HS-27A (cell line): ENCODE results near the gene POPDC3.
"Not testable (repeated sequence)": the region's sequence is repeated elsewhere in the genome, so short reads cannot be mapped to it uniquely, and the experiment has no call there.

ENCODE experiments used
- DNase-seq: peaks from one replicate; pipeline ENCODE4 v3.0.0-alpha.2; 2012; ENCODE audit warnings: low read depth, missing footprints

The POPDC3 gene

GRCh38 chr6:105194591-105194990 is 14.8 kb upstream of the POPDC3 start:
- DNase-seq: no peak

GRCh38 chr6:105194106-105194505 is 14.3 kb upstream of the POPDC3 start:
- no peak for DNase-seq

DNA sequence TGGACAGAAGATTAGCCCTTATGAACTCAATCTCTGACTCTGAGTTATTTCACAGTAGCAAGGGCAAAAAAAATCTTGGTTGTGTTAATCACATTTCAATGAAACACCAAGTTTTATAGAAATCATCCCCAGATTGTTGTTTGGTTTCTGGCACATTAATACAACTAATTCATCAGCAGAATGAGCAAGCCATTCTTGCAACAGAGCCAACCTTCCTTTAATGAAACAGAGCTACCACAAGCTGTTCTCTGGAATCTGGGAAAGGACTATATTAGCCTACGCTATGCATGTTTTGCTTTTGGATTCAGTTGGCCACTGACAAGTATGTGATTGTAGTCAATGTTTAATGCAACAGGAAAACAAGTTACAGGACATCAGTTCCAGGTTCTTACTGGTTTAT is 13.8 kb upstream of the POPDC3 start:
- DNase-seq: no peak

DNA sequence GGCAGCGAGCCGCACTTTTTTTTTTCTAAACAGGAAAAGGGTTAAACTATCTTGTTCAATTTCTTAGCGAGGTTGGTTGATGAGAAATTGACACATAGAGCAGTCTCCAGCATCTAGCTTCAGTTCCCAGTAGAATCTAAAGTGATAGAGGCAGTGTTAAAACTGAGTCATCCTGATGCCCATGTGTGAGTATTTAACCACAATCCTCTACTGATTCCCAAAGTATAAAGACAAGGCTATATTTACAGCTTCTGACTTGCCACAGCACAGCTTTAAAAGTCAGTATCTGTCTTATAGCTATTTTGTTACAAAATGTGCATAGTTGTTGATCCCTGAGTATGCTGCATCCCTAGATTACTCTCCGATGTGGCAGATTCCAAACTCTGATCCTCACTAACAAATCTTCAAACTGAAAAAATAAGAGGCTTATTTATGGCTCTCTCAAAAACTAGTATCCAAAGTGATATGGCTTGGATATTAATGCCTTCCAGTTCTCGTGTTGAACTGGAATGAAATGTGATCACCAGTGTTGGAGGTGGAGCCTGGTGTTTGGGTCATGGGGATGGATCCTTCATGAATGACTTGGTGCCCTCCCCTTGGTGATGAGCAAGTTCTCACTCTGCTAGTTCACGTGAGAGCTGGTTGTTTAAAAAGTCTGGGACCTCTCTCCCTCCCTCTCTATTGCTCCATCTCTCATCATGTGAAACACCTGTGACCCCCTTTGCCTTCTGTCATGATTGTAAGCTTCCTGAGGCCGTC is 13.1 kb upstream of the POPDC3 start:
- no peak for DNase-seq

- DNase-seq: no peak
Measured at GRCh38 chr6:105191351-105191750, 11.5 kb upstream of the POPDC3 start.

DNA sequence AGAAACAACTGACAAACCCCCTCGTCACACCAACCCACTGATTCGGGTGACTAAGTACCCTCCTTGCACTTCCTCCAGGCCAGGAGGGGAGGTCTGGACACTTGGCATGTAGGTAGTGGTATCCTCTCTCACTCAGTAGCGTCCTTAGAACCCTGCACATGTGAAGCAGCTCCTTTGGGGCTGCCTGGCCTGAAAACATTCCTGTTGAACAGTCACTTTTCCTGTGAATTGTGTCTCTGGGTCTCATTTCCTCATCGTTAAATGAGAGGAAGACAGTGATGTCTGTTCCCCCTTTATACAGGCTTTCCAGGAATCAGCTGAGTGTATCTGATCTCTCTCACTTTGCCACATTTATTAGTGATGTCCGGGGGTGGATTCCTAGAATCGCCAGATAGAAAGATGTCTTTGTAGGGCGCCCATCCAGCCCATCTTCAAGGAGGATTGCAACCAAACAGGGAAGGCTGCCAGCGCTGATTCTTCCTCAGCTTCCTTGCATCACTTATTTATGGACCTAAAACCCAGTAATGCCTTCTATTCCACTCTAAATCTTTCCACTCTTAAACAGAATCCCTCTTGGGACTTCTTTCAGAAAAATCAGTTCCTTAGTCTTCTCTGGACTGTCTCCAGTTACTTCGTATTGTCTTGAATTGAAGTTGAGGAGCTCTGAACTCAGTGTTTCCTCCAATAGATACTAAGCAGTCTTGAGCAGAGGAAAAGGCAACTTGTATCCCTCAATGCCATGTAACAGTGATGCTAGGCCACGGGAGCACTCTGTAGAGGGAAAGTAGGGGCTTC is 9.4 kb upstream of the POPDC3 start:
- no peak for DNase-seq

DNA sequence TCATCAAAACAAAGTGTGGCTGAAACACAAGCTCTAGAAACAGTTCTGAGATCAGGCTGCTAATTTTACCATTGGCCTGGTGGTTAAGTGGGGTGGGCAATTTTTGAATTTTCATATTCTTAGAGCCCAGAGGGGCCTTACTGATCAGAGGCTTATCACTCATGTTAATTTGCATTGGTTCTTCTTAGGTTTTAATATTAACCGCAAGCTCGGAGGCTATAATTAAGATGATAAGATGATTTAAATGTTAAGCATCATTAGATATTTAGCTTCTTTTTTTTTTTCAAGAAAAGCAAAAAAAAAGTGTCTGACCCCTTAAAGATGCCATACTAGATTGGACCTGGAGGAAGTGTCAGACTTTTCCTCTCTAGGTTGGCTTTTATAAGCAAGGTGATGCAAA is 8.4 kb upstream of the POPDC3 start:
- no peak for DNase-seq

GRCh38 chr6:105186576-105186975 is 6.8 kb upstream of the POPDC3 start:
- no peak for DNase-seq

DNA sequence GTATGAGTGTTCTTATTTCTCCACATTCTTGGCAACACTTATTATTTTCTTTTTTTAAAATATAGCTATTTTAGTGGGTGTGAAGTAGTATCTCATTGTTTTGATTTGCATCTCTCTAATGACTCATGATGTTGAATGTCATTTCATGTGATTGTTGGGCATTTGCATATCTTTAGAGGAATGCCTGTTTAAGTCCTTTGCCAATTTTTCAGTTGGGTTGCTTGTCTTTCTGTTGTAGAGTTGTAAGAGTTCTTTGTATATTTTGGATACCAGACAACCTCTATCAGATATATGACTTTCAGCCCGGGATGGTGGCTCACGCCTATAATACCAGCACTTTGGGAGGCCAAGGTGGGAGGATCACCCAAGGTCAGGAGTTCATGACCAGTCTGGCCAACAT is 5.1 kb upstream of the POPDC3 start:
- no peak for DNase-seq

GRCh38 chr6:105181981-105182515 is 2.2 kb upstream of the POPDC3 start:
- no peak for DNase-seq

DNA sequence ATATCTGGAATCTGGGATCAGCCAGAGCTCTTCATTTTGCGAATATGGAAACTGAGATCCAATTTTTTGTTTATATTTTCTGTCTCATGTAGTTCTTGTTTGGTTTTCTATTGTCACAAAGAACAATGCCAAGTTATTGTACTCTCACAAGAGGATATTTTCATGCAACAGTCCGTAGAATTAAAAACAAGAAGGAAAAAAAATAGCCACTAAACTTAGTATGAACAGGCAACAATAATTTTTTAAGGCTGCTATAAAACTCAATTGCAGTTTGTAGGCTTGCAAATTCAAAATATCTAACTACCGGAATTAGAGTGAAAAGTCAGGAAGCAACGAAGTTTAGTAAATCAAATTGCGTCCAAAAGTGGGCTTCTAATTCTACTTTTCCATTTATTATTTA is 1.2 kb downstream of the POPDC3 start:
- DNase-seq: no peak

GRCh38 chr6:105178110-105178509 is 1.7 kb downstream of the POPDC3 start:
- no peak for DNase-seq

DNA sequence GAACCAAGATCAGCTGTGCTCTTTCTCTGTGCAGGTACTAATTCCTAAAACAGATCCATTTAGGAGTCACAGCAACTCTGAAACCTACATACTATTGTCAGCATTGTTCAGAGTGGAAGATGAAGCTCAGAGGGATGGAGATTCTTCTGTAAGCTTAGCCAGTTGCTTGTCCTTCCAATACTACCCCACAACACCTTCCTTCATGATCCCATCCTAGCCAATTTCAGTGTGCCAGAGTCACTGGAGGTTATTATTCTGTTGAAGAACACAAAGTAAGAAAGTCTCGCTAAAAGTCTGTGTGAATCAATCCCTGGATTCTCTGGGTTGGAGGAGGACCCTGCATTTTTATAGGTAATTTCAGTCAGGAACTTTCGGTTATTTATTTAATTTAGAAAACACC is 2.3 kb downstream of the POPDC3 start:
- DNase-seq: no peak

DNA sequence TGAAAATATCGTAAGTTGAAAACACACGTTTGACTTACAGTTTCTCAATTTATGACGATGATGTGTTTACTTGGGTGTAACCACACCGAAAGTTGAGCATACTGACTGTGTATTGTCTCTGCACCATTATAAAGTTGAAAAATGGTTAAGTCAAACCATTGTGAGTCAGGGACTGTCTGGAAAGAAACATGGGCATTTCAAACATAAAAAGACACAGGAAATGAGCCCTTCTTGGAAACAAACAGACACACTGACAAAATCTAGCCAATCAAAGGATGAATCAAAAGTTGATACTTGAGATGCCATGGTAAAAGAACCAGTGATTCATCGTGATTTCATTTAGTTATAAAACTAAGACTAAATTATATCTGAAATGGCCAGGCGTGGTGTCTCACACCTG is 5.3 kb downstream of the POPDC3 start:
- DNase-seq: no peak

- DNase-seq: not testable (repeated sequence)
Measured at GRCh38 chr6:105172515-105172914, 7.3 kb downstream of the POPDC3 start.

- DNase-seq: no peak
Measured at GRCh38 chr6:105170059-105170458, 9.8 kb downstream of the POPDC3 start.

GRCh38 chr6:105167914-105168313 is 11.9 kb downstream of the POPDC3 start:
- no peak for DNase-seq

GRCh38 chr6:105164418-105164817 is 15.4 kb downstream of the POPDC3 start:
- DNase-seq: no peak

DNA sequence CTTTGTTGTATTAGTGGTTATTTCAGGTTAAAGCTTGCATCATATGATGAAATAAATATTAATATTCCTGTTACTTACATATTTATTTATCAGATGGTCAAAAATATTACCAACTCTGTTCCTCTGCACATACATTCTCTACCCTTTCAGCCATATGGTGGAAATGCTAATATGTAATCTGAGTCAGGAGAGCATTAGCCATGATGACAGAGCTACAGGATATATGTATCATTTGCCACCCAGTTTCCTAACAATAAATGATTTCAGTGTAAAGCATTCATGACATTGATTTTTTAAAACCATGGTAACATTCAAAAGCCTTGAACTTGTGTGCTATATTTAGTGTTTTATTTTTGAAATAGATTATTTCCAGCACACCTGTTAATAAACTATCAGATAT is 16.6 kb downstream of the POPDC3 start:
- no peak for DNase-seq

GRCh38 chr6:105162377-105162776 is 17.4 kb downstream of the POPDC3 start:
- DNase-seq: no peak

DNA sequence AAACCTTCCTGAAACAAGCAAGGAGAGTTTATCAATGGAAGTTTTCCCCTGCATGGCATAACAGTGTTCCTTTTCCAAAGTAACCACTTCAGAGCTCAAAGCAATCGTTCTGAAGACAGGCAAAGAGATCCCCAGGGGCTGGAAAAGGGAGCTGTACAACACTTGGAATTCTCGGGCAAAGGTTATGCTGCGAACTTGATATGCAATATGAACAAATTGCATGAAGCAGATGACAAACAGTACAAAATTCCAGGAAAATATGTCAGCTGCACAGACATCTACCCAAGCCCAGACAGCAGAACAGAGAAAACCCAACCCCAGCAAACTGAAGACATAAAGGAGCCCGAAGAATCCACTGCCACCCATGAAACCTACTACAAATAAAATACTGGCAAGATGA is 18.4 kb downstream of the POPDC3 start:
- no peak for DNase-seq

GRCh38 chr6:105153676-105154075 is 26.1 kb downstream of the POPDC3 start:
- no peak for DNase-seq

- no peak for DNase-seq
Measured at GRCh38 chr6:105152880-105153279, 26.9 kb downstream of the POPDC3 start.
